AG09309 (cell line): ENCODE results near the gene LPCAT3.

Experiments
- DNase-seq: peaks from one replicate; pipeline ENCODE4 v3.0.0-alpha.2; 2010; ENCODE audit warnings: low read depth
- H3K4me3 ChIP-seq: 2 replicates; pipeline ENCODE4 v1.5.1; 2011; ENCODE audit warnings: mild to moderate bottlenecking, low read depth, low read length, moderate library complexity; ENCODE audit not compliant: control insufficient read depth
- TF ChIP-seq, protein P1 (sequence below): IDR thresholded peaks from 2 replicates; pipeline ENCODE4 v1.5.1; 2011; ENCODE audit warnings: mild to moderate bottlenecking, low read depth, low read length, inconsistent platforms; ENCODE audit not compliant: insufficient read depth, control insufficient read depth; ENCODE audit errors: missing control alignments

Gene LPCAT3

GRCh38 chr12:6954316-6955107, 63.8 kb downstream of the LPCAT3 start:
- TF ChIP-seq, protein P1, sequence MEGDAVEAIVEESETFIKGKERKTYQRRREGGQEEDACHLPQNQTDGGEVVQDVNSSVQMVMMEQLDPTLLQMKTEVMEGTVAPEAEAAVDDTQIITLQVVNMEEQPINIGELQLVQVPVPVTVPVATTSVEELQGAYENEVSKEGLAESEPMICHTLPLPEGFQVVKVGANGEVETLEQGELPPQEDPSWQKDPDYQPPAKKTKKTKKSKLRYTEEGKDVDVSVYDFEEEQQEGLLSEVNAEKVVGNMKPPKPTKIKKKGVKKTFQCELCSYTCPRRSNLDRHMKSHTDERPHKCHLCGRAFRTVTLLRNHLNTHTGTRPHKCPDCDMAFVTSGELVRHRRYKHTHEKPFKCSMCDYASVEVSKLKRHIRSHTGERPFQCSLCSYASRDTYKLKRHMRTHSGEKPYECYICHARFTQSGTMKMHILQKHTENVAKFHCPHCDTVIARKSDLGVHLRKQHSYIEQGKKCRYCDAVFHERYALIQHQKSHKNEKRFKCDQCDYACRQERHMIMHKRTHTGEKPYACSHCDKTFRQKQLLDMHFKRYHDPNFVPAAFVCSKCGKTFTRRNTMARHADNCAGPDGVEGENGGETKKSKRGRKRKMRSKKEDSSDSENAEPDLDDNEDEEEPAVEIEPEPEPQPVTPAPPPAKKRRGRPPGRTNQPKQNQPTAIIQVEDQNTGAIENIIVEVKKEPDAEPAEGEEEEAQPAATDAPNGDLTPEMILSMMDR: no peak
- H3K4me3 ChIP-seq: no peak overlapping the region

GRCh38 chr12:6953442-6954315, 64.6 kb downstream of the LPCAT3 start:
- no peak overlapping the region for H3K4me3 ChIP-seq
- DNase-seq: no peak
- TF ChIP-seq, protein P1: no peak

More at GRCh38 chr12:6954316-6955107, 63.8 kb downstream of the LPCAT3 start:
- DNase-seq: no peak

DNA sequence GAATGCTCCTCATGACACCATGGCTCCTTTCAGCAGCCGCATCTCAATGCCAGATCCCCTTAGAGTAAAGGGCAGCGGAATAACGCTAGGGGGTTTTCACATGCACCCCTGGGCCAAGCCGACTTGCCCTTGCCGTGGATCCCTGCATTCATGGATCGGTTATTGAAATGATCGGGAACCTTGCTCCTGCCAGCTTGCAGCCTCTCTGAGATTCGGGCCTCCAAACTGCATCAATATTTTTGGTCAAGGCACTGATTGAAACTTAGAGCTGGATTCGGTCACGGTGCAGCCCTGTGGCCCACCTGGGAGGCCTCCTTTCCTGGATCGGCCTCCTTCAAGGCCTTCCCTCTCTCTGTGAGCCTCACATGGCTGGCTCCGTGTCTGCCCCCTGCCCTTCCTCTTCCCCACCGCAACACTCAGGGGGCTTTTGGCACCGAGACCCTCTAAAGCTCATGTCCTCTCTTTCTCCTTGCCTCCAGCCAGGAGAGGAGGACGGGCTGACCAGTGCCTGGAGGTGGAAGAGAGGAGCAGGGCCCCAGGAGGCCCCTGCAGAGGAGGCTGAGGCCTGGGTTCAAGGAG, 65.3 kb downstream of the LPCAT3 start:
- TF ChIP-seq, protein P1: no peak
- no peak overlapping the region for H3K4me3 ChIP-seq
- no peak for DNase-seq

DNA sequence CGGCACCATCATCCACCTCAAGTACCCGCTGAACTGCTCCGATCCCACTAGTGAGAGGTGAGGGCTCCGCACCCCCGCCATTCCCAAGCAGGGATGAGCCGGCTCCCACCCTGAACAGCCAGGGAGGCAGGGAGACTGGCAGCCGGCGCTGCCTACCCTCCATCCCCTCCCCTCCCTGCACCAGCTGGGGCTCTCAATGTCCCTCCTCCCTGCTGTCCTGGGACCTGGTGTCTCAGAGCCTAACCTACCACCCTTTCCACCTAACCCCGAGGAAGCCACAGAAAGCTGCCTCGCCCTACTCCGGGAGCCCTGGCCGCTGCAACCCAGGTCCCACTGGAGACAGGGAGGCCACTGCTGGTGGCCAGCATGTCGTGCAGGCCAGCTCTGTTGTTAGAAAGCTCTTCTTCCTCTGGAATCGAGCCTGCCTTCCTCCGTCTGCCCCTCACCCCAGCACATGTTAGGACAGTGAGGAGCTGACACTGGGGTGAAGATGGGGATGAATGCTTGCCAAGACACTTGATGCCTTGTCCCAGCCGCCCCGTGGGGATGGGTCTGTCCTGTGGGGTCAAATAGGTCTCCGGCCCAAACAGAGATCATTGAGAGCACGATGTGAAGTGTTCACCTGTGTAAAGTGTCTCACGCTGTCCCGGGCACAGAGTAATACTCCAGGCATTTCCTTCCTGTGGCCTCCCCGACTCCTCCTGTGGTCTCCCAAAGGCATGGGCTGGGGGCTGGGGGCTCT, 66.0 kb downstream of the LPCAT3 start:
- no peak overlapping the region for H3K4me3 ChIP-seq
- TF ChIP-seq, protein P1: no peak
- no peak for DNase-seq

DNA sequence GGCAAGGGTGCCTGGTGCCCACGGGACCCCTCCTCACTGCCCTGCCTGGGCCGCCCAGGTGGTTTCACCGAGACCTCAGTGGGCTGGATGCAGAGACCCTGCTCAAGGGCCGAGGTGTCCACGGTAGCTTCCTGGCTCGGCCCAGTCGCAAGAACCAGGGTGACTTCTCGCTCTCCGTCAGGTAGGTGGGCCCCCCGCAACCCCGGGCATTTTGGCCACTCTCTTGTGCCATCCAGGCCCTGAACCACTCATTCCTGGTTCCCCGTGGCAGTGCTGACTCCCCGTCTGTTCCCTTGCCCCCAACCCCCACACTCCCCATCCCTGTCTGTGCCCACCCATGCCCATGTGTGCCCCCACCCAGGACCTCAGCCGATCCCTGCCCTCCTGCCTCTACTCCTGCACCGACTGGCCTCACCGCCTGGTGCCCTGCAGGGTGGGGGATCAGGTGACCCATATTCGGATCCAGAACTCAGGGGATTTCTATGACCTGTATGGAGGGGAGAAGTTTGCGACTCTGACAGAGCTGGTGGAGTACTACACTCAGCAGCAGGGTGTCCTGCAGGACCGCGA, 66.6 kb downstream of the LPCAT3 start:
- TF ChIP-seq, protein P1: no peak
- no peak for DNase-seq
- no peak overlapping the region for H3K4me3 ChIP-seq
